Ureter (tissue), 1 donor: ENCODE data around the gene RAB14. TPM values are rescaled to one million over a fixed set of nuclear protein-coding genes. Genes with fewer than 3 reads are reported as not detected.
"Not testable (repeated sequence)": the region's sequence is repeated elsewhere in the genome, so short reads cannot be mapped to it uniquely, and the experiment has no call there.

Source experiments
- DNase-seq: peaks from one replicate; pipeline ENCODE4 v3.0.0-alpha.2; 2020; ENCODE audit warnings: low spot score
- total RNA-seq: library from RNA; stranded (reverse); gene quantifications from one replicate; pipeline ENCODE4 v1.2.4, GENCODE V29; 2023
- donor health status: DM: yes; HTN: yes; CAD: no.

The RAB14 gene
- total RNA-seq, 1 donor from 2014 or later = 115 TPM

DNA sequence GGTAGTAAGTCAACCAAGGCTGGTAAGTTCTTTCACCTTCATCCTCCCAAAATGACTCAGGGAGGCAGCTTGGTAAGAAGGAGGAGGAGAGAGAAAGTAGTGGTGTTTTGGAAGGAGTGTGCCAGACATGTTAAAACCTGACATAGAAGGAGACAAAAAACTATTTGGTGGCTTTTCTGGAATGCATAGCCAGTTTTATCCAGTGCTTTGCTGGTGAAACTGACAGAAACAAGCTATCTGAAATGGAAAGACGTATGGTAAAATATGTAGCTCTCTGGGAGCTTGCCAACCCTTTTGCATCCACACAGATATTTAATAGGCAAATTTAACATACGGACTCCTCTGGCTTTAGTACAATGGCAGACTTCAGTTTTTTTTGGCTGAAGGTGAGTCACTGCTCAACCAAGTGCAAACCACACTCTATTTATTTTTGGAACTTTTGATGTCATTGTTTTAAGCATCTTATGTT, 45.4 kb downstream of the RAB14 start:
- DNase-seq = no peak

DNA sequence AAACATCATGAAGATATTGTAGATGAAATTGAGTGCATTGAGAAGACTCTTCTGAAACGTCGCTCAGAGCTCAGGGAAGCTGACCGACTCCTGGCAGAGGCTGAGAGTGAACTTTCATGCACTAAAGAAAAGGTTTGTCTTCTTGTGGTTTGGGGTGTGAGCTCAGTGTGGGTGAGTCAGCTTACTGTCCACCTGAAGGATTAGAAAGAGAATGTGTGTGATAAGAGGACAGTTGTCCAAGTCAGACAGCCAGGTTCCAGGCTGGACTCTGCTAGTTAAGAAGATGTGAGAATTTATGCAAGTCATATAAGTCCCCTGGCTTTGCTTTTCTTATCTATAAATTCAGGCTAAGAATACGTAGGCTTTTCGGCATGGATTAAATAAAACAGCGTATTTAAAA, 46.9 kb downstream of the RAB14 start:
- DNase-seq = no peak

DNA sequence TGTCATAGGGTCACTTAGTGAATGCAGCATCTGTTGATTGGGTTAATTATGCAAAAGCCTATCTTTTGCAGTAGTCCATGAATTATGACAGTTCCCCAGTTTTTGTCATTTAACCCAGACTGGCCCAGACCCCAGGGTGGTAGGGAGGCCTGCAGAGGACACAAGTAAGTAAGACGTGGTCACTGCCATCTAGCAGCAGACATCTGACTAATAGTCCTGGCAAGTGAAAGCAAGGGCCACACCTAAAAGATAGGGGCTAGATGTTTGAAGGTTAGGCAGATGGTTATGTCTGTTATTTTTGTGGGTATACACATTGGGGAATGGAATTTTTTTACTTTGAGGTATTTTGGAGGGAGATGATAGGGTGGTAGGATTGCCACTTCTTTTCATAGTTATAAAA, 48.0 kb downstream of the RAB14 start:
- no peak for DNase-seq

DNA sequence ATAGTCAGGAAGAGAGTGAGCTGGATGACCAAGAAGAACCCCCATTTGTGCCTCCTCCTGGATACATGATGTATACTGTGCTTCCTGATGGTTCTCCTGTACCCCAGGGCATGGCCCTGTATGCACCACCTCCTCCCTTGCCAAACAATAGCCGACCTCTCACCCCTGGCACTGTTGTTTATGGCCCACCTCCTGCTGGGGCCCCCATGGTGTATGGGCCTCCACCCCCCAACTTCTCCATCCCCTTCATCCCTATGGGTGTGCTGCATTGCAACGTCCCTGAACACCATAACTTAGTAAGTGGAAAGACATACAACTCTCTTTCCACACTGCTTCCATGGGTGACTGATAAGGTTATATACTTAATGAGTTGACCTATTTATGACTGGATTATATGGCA, 51.5 kb downstream of the RAB14 start:
- no peak for DNase-seq

DNA sequence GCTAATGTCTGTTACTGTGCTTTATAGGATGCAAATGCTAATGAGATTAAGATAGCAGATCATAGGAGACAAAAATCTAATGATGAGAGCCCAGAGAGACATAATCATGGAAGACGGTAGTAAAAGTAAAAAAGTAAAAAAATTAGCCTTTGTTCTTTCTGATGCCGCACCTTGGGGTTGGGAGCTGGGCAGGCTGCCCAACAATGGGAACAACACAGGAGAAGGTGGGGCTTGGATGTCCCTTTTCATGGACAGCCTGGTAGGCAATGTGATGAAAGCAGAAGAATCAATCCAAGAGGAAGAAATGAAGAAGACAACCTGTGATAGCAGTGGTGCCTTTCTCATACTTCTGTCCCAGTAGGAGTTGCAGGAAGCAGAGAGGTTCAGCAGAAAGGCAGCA, 57.2 kb downstream of the RAB14 start:
- no peak for DNase-seq

DNA sequence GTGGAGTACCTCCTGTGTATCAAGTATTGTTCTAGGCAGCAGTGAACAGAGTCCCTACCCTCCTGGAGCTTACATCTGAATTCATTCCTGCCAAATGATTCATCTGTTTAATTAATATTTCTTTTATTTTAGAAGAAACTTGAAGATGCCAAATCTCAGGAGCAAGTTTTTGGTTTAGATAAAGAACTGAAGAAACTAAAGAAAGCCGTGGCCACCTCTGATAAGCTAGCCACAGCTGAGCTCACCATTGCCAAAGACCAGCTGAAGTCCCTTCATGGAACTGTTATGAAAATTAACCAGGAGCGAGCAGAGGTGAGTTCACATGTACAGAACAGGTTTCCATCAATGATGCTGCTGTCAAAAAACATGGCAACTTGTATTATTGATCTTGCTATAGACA, 57.9 kb downstream of the RAB14 start:
- no peak for DNase-seq

DNA sequence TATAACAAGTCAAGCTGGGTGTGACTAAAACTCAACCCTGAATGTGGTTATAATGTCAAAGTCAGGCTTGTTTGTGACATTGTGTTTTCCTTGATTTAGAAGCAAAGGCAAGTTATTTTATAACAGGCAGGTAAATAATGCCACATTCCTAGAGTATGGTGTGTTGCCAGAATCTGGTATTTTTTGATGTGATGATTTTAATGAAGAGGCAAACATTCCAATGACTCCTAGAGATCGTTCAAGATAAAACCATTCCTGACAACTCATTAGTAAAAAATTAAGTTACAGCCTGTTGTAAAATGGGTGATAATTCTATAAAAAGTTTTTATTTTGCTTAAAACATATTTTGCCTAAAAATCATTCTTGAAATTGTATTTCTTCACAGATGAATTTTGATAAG, 60.0 kb downstream of the RAB14 start:
- no peak for DNase-seq

DNA sequence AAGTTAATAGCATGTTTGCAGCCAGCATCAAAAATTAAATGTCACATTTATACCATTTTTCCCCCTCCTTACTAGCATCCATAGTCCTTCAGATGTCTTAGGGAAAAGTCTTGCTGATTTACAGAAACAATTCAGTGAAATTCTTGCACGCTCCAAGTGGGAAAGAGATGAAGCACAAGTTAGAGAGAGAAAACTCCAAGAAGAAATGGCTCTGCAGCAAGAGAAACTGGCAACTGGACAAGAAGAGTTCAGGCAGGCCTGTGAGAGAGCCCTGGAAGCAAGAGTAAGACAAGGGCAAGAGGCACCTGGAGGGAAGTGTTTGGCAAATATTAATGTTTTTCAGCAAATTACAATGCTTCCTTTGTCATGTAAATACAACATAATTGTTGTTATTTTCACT, 60.4 kb downstream of the RAB14 start:
- DNase-seq = no peak

DNA sequence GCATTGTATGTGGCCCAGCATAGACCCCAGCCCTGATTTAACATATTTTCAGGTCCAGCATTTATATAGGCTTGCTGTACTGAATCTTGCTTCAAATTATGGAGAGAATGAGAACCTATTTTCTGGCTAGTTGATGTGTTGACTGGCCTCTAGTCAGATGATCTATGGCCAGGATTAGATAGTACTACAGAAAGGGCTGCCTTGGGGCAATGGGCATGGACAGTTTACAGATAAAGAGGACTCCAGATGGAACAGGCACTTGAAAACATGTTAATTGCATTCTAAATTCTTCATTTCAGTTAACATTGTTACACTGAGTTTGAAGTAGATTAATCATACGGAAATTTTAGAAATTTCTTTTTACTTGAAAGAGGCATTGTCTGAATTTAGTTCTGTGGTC, 61.5 kb downstream of the RAB14 start:
- DNase-seq = no peak

DNA sequence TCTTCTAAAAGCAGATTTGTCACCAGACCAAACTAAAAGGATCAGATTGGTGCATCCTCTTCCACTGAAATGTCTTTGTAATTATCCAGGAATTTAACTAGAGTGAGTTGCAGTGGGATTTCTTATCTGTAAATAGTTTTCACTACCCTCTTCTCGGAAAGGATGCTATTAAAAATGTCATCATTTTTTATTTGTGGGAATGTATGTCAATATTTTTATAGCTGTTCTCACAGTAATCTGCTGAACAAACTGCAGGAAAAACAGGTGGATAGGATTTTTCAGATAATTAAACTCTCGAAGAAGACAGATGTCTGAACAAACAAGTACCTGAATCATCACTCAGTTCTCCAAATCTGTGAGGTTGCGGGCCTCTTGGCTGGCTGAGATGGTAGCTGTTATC, 62.7 kb downstream of the RAB14 start:
- DNase-seq = no peak

DNA sequence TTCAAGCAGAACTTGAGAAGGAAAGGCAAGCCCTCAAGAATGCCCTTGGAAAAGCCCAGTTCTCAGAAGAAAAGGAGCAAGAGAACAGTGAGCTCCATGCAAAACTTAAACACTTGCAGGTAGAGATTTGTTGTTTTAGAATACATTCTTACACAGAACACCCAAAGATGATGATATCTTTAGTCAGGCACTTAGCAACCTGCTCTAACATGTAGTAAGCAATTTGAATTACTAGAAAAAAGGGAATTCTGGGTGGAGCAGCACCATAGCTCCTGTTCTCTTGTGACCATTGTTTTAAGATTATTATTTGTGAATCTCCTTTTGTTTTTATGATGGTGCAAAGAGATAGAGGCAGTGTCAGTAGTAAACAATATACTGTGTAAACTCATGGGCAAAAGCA, 63.1 kb downstream of the RAB14 start:
- DNase-seq = no peak

DNA sequence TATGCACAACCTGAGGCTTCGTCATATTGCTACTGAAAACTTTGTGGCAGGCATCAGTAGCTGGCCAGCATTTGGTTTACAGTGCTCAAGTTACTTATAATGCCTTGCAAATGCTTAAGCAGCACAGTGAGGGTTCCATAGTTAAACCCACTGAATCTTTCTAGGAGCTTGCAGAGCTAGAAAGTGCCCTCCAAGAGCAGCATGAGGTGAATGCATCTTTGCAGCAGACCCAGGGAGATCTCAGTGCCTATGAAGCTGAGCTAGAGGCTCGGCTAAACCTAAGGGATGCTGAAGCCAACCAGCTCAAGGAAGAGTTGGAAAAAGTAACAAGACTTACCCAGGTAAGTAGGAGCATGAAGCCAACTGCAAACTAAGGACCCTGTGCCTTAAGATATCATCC, 66.0 kb downstream of the RAB14 start:
- DNase-seq = no peak

DNA sequence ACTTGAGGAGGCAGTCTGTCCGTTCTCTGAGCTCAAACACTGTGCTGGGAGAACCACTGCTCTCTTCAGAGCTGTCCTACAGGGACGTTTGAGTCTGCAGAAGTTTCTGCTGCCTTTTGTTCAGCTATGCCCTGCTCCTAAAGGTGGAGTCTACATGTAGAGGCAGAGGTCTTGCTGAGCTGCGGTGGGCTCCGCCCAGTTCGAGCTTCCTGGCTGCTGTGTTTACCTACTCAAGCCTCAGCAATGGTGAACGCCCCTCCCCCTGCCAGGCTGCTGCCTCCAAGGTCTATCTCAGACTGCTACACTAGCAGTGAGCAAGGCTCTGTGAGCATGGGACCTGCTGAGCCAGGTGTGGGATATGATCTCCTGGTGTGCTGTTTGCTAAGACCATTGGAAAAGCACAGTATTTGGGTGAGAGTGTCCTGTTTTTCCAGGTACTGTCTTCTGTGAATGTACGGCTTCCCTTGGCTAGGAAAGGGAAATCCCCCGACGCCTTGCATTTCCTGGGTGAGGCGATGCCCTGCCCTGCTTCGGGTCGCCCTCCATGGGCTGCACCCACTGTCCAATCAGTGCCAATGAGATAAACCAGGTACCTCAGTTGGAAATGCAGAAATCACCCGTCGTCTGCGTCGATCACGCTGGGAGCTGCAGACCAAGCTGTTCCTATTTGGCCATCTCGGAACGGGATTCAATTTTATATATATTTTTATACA, 68.4 kb downstream of the RAB14 start:
- peak; percentile 72 for DNase-seq

DNA sequence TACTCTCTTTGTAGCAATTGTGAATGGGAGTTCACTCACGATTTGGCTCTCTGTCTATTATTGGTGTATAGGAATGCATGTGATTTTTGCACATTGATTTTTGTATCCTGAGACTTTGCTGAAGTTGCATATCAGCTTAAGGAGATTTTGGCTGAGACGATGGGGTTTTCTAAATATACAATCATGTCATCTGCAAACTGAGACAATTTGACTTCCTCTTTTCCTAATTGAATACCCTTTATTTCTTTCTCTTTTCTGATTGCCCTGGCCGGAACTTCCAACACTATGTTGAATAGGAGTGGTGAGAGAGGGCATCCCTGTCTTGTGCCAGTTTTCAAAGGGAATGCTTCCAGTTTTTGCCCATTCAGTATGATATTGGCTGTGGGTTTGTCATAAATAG, 72.3 kb downstream of the RAB14 start:
- DNase-seq = not testable (repeated sequence)

Other genes starting within 250 kb of the RAB14 start
- 8.1 TPM for gene C5, start 151.6 kb downstream of the RAB14 start, total RNA-seq
- 33.1 TPM for gene CNTRL, start 126.9 kb downstream of the RAB14 start, total RNA-seq
- 510 TPM for gene GSN, start 66.3 kb upstream of the RAB14 start, total RNA-seq
- 191 TPM for gene STOM, start 168.4 kb upstream of the RAB14 start, total RNA-seq